GM23248 (cell line): ENCODE data around the gene ORMDL2.

Experiments used
- EZH2 ChIP-seq: fragments of 200-600 bp; sonication (generic); IDR thresholded peaks from 2 replicates; pipeline ENCODE4 v1.6.1; 2018; ENCODE audit warnings: antibody characterized with exemption, mild to moderate bottlenecking; ENCODE audit not compliant: insufficient read depth, poor library complexity, severe bottlenecking
- EZH2phosphoT487 ChIP-seq: fragments of 200-600 bp; sonication (generic); IDR thresholded peaks from 2 replicates; pipeline ENCODE4 v1.6.1; 2018; ENCODE audit warnings: antibody characterized with exemption, moderate library complexity, mild to moderate bottlenecking, low read depth; ENCODE audit not compliant: insufficient read depth

DNA sequence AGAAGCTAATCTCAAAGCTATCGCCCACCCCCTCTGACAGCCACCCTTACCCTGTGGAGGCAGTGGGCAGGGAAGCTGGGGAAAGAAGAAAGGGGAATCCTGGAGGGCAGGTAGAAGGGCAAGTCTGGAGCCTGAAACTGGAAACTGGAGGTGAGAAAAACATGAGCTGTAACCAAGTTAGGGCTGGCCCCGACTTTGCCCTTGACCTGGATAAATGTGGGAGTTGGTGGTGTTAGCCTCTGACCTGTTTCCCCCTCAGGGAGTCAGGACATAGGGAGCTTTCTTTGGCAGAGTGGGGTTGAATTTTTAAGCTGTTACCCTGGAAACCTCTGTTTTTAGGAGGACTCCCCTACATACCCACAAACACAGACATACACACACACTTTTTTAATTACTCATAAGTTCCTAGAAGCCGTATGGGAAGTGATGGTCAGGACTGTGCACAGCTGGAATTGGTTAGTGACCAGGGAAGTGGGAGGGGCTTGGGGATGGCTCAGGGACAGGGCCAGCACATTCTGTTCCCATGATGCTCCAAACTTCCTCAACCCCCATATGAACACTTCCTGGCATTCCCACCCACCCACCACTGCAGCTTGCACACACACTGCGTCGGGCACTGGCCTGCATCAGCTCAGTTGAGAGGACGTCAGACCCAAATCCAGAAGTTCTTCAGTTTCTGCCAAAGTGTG is 29.9 kb downstream of the ORMDL2 start:
- no peak for TF ChIP-seq EZH2
- TF ChIP-seq EZH2phosphoT487 = no peak
